Neural cell (in vitro differentiated cells): ENCODE results near the gene CPA2. TPM values are rescaled to one million over a fixed set of nuclear protein-coding genes. Genes with fewer than 3 reads are reported as not detected.

Experiments used
- H2AFZ ChIP-seq: fragments of 200-600, 300-800 bp; sonication (generic), shearing (Covaris generic); 2 replicates; pipeline ENCODE4 v1.6.0; 2014; ENCODE audit warnings: low read depth, mild to moderate bottlenecking, antibody characterized with exemption, low read length, moderate library complexity
- H3F3A ChIP-seq: fragments of 200-600 bp; shearing (Covaris generic); 2 replicates; pipeline ENCODE4 v1.6.1; 2016; ENCODE audit warnings: mild to moderate bottlenecking, moderate library complexity, mixed read lengths, antibody characterized with exemption, low read length; ENCODE audit not compliant: insufficient read depth, poor library complexity, severe bottlenecking
- H3K27ac ChIP-seq: fragments of 200-600, 300-800 bp; sonication (generic), shearing (Covaris generic); 2 replicates; pipeline ENCODE4 v1.5.1; 2014; ENCODE audit warnings: mild to moderate bottlenecking, low read length, moderate library complexity
- H3K27me3 ChIP-seq: fragments of 300-800, 200-600 bp; sonication (generic), shearing (Covaris generic); 2 replicates; pipeline ENCODE4 v1.6.0; 2014; ENCODE audit warnings: mild to moderate bottlenecking, low read depth, low read length, moderate library complexity; ENCODE audit not compliant: insufficient read depth
- H3K36me3 ChIP-seq: fragments of 300-800, 200-600 bp; sonication (generic), shearing (Covaris generic); 2 replicates; pipeline ENCODE4 v1.5.1; 2014; ENCODE audit warnings: mild to moderate bottlenecking, antibody characterized with exemption, low read length, moderate library complexity; ENCODE audit not compliant: insufficient read depth
- H3K4me2 ChIP-seq: fragments of 300-800, 200-600 bp; sonication (generic), shearing (Covaris generic); 2 replicates; pipeline ENCODE4 v1.6.0; 2014; ENCODE audit warnings: mild to moderate bottlenecking, low read length
- H3K4me3 ChIP-seq: fragments of 300-800, 200-600 bp; sonication (generic), shearing (Covaris generic); 2 replicates; pipeline ENCODE4 v1.5.1; 2014; ENCODE audit warnings: mild to moderate bottlenecking, low read length, moderate library complexity
- H3K79me2 ChIP-seq: fragments of 200-600 bp; shearing (Covaris generic); replicated peaks from 2 replicates; pipeline ENCODE4 v1.6.0; 2014; ENCODE audit warnings: mild to moderate bottlenecking, low read length, moderate library complexity; ENCODE audit not compliant: insufficient read depth
- H3K9ac ChIP-seq: fragments of 300-800, 200-600 bp; sonication (generic), shearing (Covaris generic); 2 replicates; pipeline ENCODE4 v1.6.1; 2016; ENCODE audit warnings: mild to moderate bottlenecking, low read length, mixed read lengths
- H3K9me2 ChIP-seq: fragments of 200-600 bp; shearing (Covaris generic); 2 replicates; pipeline ENCODE4 v1.6.1; 2016; ENCODE audit warnings: mild to moderate bottlenecking, low read length, mixed read lengths; ENCODE audit not compliant: insufficient read depth
- H3K9me3 ChIP-seq: fragments of 200-600, 300-800 bp; sonication (generic), shearing (Covaris generic); 2 replicates; pipeline ENCODE4 v1.6.1; 2016; ENCODE audit warnings: mild to moderate bottlenecking, mixed run types, low read length, moderate library complexity, mixed read lengths
- H4K20me1 ChIP-seq: fragments of 200-600 bp; shearing (Covaris generic); 2 replicates; pipeline ENCODE4 v1.6.1; 2016; ENCODE audit warnings: mild to moderate bottlenecking, mixed run types; ENCODE audit not compliant: insufficient read depth
- CTCF ChIP-seq: fragments of 450-650 bp; IDR thresholded peaks from 2 replicates; pipeline ENCODE4 v1.5.1; 2014; ENCODE audit warnings: antibody characterized with exemption, mild to moderate bottlenecking, moderate library complexity; ENCODE audit not compliant: poor library complexity, severe bottlenecking
- EP300 ChIP-seq: fragments of 450-650 bp; conservative IDR thresholded peaks from 2 replicates; pipeline ENCODE4 v1.6.1; 2014; ENCODE audit warnings: antibody characterized with exemption, mild to moderate bottlenecking, moderate library complexity; ENCODE audit not compliant: poor library complexity, severe bottlenecking
- EZH2 ChIP-seq: fragments of 200-600, 300-800 bp; shearing (Covaris generic), sonication (generic); IDR thresholded peaks from 2 replicates; pipeline ENCODE4 v1.6.1; 2014; ENCODE audit warnings: antibody characterized with exemption, low read length, borderline replicate concordance, mild to moderate bottlenecking; ENCODE audit not compliant: insufficient read depth, poor library complexity, severe bottlenecking
- MXI1 ChIP-seq: fragments of 450-650 bp; conservative IDR thresholded peaks from 2 replicates; pipeline ENCODE4 v1.6.1; 2014; ENCODE audit warnings: antibody characterized with exemption, mild to moderate bottlenecking; ENCODE audit not compliant: poor library complexity, severe bottlenecking
- POLR2AphosphoS5 ChIP-seq: IDR thresholded peaks from 2 replicates; pipeline ENCODE4 v1.6.1; 2012
- RAD21 ChIP-seq: fragments of 450-650 bp; conservative IDR thresholded peaks from 2 replicates; pipeline ENCODE4 v1.6.1; 2014; ENCODE audit warnings: antibody characterized with exemption, mild to moderate bottlenecking, moderate library complexity
- REST ChIP-seq: IDR thresholded peaks from 2 replicates; pipeline ENCODE4 v1.6.1; 2012; ENCODE audit warnings: borderline replicate concordance
- SMC3 ChIP-seq: fragments of 450-650 bp; conservative IDR thresholded peaks from 2 replicates; pipeline ENCODE4 v1.6.1; 2014; ENCODE audit warnings: antibody characterized with exemption, mild to moderate bottlenecking, moderate library complexity; ENCODE audit not compliant: poor library complexity
- TAF1 ChIP-seq: IDR thresholded peaks from 2 replicates; pipeline ENCODE4 v1.6.1; 2012; ENCODE audit warnings: low read depth
- polyA plus RNA-seq: library from polyadenylated mRNA; depleted of rRNA; stranded (reverse); fragments of >200 nt; gene quantifications from 2 replicates; pipeline ENCODE4 v1.2.3, GENCODE V29; 2014

The CPA2 gene
- polyA plus RNA-seq, 1 donor from 2014 or later = 0.41 TPM

GRCh38 chr7:130276796-130277762 is 10.4 kb downstream of the CPA2 start:
- Histone ChIP-seq H3K36me3 (no peaks in the 10 kb centered on the region), H3K27ac (peak overlapping the region; percentile 99), H3K9ac (peak overlapping the region; percentile 67), H2AFZ (no peak overlapping the region), H3F3A (peaks cover 19% of the 10 kb centered on the region), H4K20me1 (no peaks in the 10 kb centered on the region), H3K4me2 (no peak overlapping the region), H3K27me3 (no peaks in the 10 kb centered on the region), H3K9me2 (no peaks in the 10 kb centered on the region), H3K79me2 (peaks cover 8% of the 10 kb centered on the region), H3K4me3 (peak overlapping the region; percentile 30), H3K9me3 (no peaks in the 10 kb centered on the region)
- no peak for TF ChIP-seq EP300
- no peak for TF ChIP-seq CTCF
- peak; percentile 19 for TF ChIP-seq REST
- TF ChIP-seq POLR2AphosphoS5 = peak; percentile 54

GRCh38 chr7:130277763-130278643 is 11.3 kb downstream of the CPA2 start:
- Histone ChIP-seq H3K27me3 (no peaks in the 10 kb centered on the region), H3K4me3 (peak overlapping the region; percentile 30), H3K27ac (peak overlapping the region; percentile 99), H4K20me1 (no peaks in the 10 kb centered on the region), H3K9me2 (no peaks in the 10 kb centered on the region), H3K36me3 (no peaks in the 10 kb centered on the region), H3K79me2 (peaks cover 8% of the 10 kb centered on the region), H3K4me2 (no peak overlapping the region), H3F3A (peaks cover 16% of the 10 kb centered on the region), H2AFZ (no peak overlapping the region), H3K9me3 (no peaks in the 10 kb centered on the region), H3K9ac (peak overlapping the region; percentile 67)
- TF ChIP-seq EP300 (peak; percentile 50), REST (peak; percentile 75), SMC3 (peak; percentile 84), RAD21 (peak; percentile 87), MXI1 (no peak), EZH2 (no peak), CTCF (peak; percentile 83), POLR2AphosphoS5 (peak; percentile 37), TAF1 (no peak)
